Measurements from ENCODE around the gene USP40.
"Not testable (repeated sequence)": the region's sequence is repeated elsewhere in the genome, so short reads cannot be mapped to it uniquely, and the experiment has no call there.

The USP40 gene

GRCh38 chr2:233566141-233566956, at the start of gene USP40:
USP40 (minus strand) TSS chr2:233566782; CDS start chr2:233565554, 1,228 bp downstream.
- FAIRE-seq: peak; percentile 93

- FAIRE-seq: no peak
These were observed 44.7 kb upstream of the USP40 start for GRCh38 chr2:233611284-233611683.

- FAIRE-seq: no peak
These were observed 39.1 kb upstream of the USP40 start for GRCh38 chr2:233605680-233606079.

GRCh38 chr2:233604826-233605225, 38.2 kb upstream of the USP40 start:
- no peak for FAIRE-seq

GRCh38 chr2:233603520-233603919, 36.9 kb upstream of the USP40 start:
- no peak for FAIRE-seq

- no peak for FAIRE-seq
These were observed 35.5 kb upstream of the USP40 start for GRCh38 chr2:233602076-233602475.

GRCh38 chr2:233600386-233600785, 33.8 kb upstream of the USP40 start:
- FAIRE-seq: no peak

GRCh38 chr2:233598952-233599351, 32.4 kb upstream of the USP40 start:
- no peak for FAIRE-seq

GRCh38 chr2:233597522-233597921, 30.9 kb upstream of the USP40 start:
- no peak for FAIRE-seq

- no peak for FAIRE-seq
These were observed 26.6 kb upstream of the USP40 start for GRCh38 chr2:233593201-233593600.

- not testable (repeated sequence) for FAIRE-seq
These were observed 26.1 kb upstream of the USP40 start for GRCh38 chr2:233592706-233593105.

GRCh38 chr2:233588400-233588799, 21.8 kb upstream of the USP40 start:
- peak; percentile 20 for FAIRE-seq

- no peak for FAIRE-seq
These were observed 17.6 kb upstream of the USP40 start for GRCh38 chr2:233584210-233584609.

GRCh38 chr2:233583217-233583965, 16.8 kb upstream of the USP40 start:
- not testable (repeated sequence) for FAIRE-seq

GRCh38 chr2:233577341-233577740, 10.8 kb upstream of the USP40 start:
- FAIRE-seq: not testable (repeated sequence)

- FAIRE-seq: no peak
These were observed 5.9 kb upstream of the USP40 start for GRCh38 chr2:233572468-233572867.

- FAIRE-seq: no peak
These were observed 4.9 kb upstream of the USP40 start for GRCh38 chr2:233571462-233571861.

- FAIRE-seq: no peak
These were observed 4.4 kb upstream of the USP40 start for GRCh38 chr2:233571001-233571400.

GRCh38 chr2:233565685-233566140, 869 bp downstream of the USP40 start:
- no peak for FAIRE-seq

- no peak for FAIRE-seq
These were observed 2.7 kb downstream of the USP40 start for GRCh38 chr2:233563663-233564430.

GRCh38 chr2:233556881-233557736, 9.5 kb downstream of the USP40 start:
- no peak for FAIRE-seq

- FAIRE-seq: no peak
These were observed 13.2 kb downstream of the USP40 start for GRCh38 chr2:233553366-233553765.
